Stimulated activated CD4-positive, alpha-beta T cell treated with anti-CD3 and anti-CD28 coated beads, Interleukin-2, amount 100 ng/mL, for 48 hours (primary cell): ENCODE results near the gene ADAMTS18.

Source experiments
- DNase-seq, 2 donors: peaks; one replicate each; pipeline ENCODE4 v3.0.0-alpha.2; 2020

ADAMTS18 gene

DNA sequence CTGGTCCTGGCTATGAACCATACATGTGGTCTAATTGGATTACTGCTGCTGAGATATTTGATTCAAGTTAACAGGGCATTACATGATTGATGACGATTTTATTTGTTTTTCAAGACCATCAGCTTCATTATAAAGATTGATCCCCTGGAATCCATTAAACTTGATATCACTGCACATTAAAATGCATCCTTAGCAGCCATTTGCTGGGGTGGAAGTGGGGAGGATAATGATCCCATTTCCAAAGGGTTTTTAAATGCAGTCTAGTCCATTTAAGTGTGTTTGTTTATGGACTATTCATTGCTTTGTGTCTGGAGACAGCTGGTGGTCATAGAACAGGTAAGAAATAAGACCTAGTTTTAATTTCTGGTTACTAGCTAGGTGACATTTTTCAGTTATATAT, 40.9 kb downstream of the ADAMTS18 start:
- no peak for DNase-seq

DNA sequence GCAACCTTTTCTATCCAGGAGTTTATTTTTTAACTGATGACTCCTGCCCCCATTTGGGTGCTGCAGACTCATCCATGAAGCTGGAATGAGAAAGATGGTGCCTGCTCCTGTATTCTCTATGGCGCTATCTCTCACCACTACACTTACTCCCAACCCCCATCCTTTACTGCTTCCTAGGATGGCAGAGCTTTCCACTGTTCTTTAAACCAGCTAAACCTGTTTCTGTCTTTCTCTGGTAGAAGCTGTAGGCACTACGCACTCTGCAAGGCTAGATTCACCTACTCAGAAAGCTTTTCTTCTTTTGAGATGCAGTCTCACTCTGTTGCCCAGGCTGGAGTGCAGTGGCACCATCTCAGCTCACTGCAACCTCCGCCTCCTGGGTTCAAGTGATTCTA, 47.0 kb downstream of the ADAMTS18 start:
- no peak for DNase-seq

GRCh38 chr16:77386831-77387814, 47.7 kb downstream of the ADAMTS18 start:
- DNase-seq = no peak

- DNase-seq = no peak
Observed at GRCh38 chr16:77385481-77385880, 49.4 kb downstream of the ADAMTS18 start.

- DNase-seq = no peak
Observed at GRCh38 chr16:77383606-77384187, 51.1 kb downstream of the ADAMTS18 start.

- no peak for DNase-seq
Observed at GRCh38 chr16:77376358-77376757, 58.5 kb downstream of the ADAMTS18 start.

DNA sequence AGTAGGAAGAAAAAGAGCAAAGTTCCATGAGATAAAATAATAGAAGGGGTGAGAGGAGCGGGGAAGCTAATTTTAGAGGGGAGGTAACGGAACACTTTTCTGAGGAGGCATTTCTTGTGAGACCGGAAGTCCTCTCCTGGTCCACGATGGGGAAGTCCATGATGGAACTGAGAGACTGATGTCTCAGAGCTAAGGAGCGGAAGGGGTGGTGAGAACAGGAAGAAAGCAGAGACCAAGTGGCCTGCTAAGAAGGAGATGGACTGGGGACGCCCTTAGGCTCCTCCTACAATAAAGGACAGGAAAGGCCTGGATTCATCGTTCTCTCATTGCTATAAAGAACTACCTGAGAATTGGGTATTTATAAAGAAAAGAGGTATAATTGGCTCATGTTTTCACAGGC, 59.4 kb downstream of the ADAMTS18 start:
- no peak for DNase-seq

GRCh38 chr16:77374384-77374783, 60.5 kb downstream of the ADAMTS18 start:
- DNase-seq = no peak

DNA sequence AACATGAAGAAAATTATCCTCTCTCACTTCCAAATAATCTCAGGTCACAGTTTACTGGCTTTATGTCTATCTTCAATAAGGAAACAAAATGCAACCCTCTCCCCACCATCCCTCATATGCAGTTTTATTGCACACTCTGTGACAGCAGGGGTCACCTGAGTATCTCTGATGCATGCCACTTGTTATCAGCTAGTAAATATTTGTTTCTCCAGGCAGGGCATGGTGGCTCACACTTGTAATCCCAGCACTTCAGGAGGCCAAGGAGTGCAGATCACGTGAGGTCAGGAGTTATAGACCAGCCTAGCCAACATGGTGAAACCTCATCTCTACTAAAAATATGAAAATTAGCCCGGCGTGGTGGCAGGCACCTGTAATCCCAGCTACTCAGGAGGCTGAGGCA, 61.1 kb downstream of the ADAMTS18 start:
- DNase-seq = no peak

DNA sequence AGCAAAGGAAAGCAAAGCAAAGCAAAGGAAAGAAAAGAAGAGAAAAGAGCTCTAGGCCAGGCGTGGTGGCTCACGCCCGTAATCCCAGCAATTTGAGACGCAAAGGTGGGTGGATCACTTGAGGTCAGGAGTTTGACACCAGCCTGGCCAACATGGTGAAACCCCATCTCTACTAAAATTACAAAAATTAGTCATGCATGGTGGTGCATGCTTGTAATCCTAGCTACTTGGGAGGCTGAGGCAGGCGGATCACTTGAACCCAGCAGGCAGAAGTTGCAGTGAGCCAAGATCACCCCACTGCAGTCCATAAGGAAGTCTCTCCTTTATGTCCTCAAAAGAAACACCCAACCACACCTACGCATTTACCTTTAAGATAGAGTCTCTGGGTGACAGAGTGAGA, 70.1 kb downstream of the ADAMTS18 start:
- DNase-seq = no peak

DNA sequence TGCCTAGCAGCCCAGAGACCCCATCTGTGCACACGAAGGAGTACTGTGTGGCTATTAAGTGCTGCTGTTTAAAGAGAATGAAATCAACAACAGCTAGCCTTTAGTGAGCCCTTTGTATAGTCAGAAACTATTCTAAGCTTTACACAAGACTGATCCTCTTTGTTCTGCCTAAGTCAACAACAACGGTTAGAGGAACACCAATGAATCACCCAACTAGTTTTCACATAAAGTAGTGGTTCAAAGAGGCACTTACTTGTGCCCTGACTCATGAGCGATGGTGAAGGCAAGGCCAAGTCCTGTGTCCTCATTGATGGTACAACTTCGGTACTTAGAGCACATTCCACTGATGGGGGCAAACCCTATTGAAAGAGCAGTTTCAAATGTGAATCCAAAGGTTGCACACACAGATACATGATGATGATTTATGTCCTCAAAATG, 75.8 kb downstream of the ADAMTS18 start:
- DNase-seq = no peak

GRCh38 chr16:77353587-77354263, 81.1 kb downstream of the ADAMTS18 start:
- DNase-seq = no peak

DNA sequence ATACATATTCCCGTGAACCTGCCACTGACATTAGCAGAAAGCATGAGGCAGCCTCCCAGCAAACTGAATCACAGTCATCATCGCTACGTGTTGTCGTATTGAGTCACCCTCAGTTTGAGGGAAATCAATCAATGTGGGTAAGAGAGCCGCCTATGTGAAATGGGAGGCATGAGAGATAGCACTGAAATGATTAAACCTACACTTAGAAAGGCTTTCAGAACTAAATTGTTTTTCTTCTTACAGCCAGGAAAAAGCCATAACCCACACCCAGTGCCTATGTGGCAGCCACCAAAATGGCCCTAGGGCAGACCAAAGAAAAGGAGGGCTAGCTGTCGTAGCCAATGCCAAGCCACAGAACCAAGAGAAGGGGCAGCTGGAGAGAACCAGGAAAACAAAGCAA, 90.5 kb downstream of the ADAMTS18 start:
- no peak for DNase-seq

DNA sequence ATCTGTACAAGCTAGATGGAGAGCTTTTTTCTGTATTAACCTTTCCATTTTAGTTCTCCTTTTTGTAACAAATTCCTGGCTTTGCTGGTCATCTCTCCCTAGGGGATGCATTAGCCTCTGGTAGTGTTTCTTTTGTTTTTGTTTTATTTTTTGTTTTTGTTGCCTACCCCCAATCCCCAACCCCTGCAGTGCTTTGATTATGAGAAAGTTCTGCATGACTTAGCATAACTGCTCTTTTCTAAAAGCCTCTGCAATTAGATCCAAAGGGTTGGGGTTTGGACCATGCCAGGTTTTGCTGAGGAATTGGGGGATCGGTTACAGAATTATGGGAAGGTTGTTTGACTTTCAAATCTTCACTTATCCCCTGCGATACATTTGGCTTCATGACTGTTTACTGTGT, 98.2 kb downstream of the ADAMTS18 start:
- no peak for DNase-seq

GRCh38 chr16:77335652-77336234, 99.1 kb downstream of the ADAMTS18 start:
- DNase-seq = no peak

DNA sequence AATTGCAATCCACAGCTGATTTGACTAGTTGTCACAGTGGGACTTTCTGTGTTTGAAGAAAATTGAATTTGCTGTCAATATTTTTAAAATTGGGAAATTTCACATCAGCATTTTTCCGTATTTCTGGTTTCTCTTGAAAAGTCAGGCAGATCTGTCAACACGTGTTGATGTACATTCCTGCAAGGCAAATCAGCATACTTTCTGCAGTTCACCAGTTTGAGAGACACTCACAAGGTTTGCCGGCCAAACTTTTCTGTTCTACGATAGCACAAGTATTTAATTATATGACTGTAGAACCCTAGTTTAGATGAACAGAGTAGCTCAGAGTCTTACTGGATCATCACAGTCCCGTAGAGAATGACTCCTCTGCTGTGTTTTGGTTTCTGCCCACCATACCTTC, 102.0 kb downstream of the ADAMTS18 start:
- DNase-seq = no peak

- no peak for DNase-seq
Observed at GRCh38 chr16:77331802-77332586, 102.8 kb downstream of the ADAMTS18 start.

DNA sequence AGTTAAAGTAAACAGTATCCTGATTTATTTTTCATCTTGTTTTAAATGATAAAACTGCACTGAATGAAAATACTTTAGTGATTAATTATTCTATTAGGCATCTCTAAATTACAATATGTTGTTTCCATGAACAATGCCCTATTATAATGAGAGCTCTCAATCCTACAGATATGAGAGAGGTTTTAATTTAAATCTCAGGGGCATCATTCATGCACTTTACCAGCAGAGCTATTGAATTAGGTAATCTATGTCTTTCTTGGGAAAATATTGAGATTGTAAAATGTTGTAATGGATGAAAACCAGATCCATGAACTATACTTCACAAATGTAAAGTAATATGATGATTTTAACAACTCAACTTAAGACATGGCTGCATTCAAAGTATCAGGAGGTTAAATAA, 103.8 kb downstream of the ADAMTS18 start:
- DNase-seq = no peak

DNA sequence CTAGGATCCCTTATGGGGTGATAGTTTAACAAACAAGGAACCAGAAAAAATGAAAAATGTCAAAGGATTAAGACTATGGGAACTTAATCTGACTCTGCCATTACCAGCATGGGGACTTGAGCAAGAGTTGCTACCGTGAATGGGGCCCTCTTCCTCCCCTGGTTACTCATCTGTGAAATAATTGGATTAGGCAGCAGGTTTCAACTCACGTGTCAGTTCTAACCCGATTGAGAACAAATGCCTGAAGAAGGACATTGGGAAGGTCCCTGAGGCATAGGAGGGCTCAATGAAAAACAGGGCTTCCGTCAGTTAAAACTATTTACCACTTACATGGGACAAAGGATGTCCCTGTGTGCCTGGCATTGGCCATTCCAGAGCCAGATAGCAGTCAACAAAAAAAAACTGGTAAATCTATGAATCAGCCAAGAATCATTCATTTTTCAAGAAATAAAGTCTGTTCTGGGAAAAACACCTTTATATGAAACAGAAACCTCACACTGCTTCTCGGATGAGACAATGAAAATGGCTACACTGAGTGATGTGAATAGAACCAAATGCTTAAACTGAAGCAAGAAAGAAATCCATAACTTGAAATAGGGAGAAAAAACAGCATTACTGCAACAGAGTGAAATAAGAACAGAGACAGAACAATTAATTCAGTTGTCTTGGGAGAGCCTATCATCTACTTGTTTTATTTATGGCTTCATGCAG, 104.3 kb downstream of the ADAMTS18 start:
- DNase-seq = no peak

DNA sequence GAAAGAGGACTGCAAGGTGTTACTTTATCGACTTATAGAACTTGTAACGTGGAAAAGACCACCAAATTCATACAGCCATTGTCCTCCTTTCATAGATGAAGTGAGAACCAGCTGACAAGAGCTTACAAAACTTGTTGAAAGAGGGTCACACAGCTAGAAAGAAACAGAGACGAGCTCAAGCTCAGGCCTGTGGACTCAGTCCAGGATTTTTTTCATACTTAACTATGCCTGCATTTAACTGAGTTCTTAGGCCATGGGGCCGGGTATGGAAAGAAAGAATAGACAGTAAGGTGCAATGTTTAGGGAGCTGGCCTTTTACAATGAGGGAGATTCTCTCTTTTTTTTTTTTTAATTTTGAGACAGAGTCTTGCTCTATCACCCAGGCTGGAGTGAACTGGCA, 106.1 kb downstream of the ADAMTS18 start:
- DNase-seq = no peak

GRCh38 chr16:77328274-77328673, 106.6 kb downstream of the ADAMTS18 start:
- no peak for DNase-seq

GRCh38 chr16:77327717-77328116, 107.1 kb downstream of the ADAMTS18 start:
- no peak for DNase-seq
